HG02938 (cell line): ENCODE data around the gene CAPN9.
"Not testable (repeated sequence)": the region's sequence is repeated elsewhere in the genome, so short reads cannot be mapped to it uniquely, and the experiment has no call there.

Experiments used
- ATAC-seq: cut with Tn5 transposase; IDR thresholded peaks from one replicate; pipeline ENCODE4 v1.9.1; 2021; ENCODE audit warnings: mild to moderate bottlenecking, moderate library complexity; ENCODE audit not compliant: unreplicated experiment

CAPN9 gene

DNA sequence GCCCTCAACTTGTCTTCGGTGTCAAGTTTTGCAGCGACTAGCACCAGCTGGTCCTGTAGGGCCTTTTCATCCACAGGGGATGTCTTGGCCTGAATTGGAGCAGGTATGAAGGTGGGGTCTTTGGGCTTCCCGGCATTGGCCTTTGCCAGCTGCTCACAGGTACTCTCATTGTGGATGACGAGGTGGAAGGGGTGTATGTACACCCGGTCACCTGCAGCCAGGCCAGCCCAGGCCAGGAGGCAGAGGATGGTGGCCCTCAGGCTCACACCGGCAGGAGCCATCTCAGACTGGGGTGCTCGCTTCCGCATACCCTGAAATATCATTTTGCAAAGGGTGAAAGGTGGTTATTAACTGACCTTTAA, 36.7 kb upstream of the CAPN9 start:
- ATAC-seq, result no peak

- ATAC-seq, result no peak
Observed at GRCh38 chr1:230711245-230711644, 35.9 kb upstream of the CAPN9 start.

GRCh38 chr1:230712470-230712942, 34.7 kb upstream of the CAPN9 start:
- ATAC-seq, result no peak

GRCh38 chr1:230713138-230713537, 34.0 kb upstream of the CAPN9 start:
- no peak for ATAC-seq

- no peak for ATAC-seq
Observed at GRCh38 chr1:230713547-230713914, 33.7 kb upstream of the CAPN9 start.

DNA sequence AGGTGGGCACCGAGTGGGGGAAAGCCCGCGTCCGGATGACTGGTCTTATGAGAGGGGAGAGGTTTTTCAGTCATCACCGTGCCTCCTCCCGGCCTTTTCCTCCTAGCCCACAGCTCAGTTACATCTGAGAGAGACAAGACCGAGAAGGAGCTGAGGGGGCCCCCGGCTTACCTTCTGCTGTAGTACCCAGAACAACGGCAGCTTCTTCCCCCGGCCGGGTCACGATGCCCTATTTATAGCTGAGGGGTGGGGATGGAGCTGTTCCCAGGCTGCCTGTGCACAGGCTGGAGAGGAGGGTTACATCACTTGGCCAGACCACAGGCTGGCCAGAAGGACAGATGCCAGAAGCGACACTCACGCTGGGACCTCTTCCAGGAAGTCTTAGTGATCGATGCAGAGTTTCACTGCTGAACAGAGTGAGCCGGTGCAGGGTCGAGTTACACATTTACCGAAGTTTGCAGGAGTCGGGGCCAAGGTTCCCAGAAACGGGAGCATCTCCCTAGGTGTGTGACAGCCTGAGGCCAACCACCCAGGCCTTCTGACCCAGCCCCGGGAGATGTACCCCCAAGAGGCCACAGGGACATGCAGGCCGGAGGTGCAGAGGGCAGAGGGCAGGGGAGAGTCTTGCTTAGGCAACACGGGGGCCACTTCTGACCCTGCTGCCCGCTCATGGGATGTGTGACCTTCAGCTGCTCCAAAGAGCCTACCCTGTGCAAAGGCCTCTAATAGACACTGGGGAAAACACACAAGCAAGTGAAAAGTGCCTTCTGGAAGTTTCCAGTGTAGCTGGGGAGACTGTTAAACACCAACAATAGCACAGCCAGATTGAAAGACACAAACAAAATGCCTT, 33.0 kb upstream of the CAPN9 start, which contains the start of gene AGT:
AGT (minus strand) TSS at position 208 of the 850 bp plus-strand sequence. CDS start 3,299 bp downstream, outside the sequence.
- no peak for ATAC-seq

GRCh38 chr1:230715510-230715909, 31.7 kb upstream of the CAPN9 start:
- ATAC-seq, result no peak

DNA sequence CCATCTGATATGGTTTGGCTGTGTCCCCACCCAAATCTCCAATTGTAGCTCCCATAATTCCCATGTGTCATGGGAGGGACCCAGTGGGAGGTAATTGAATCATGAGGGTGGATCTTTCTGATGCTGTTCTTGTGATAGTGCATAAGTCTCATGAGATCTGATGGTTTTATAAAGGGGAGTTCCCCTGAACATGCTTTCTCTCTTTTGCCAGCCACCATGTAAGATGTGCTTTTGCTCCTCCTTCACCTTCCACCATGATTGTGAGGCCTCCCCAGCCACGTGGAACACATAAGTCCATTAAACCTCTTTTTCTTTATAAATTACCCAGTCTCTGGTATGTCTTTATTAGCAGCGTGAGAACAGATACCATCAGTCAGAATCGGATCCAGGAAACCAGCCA, 30.7 kb upstream of the CAPN9 start:
- ATAC-seq, result not testable (repeated sequence)

DNA sequence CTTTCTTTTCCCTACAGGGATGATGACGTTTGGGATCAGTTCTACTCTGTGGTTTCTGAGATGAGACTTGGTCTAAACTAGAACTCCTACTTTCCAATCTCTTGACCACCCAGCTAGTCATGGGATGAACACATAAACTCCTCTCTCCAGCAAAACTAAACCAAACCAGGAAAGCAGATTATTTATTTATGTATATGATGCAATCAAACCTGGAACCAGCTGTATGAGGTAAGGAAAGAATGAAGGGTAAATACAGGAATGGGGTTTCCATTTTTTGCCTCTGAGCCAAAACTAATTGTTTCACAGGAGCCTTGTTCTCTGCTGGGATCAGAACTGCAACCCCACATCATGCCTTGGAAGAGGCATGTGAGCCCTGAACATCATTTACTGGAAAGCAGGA, 29.9 kb upstream of the CAPN9 start:
- no peak for ATAC-seq

- ATAC-seq, result not testable (repeated sequence)
Observed at GRCh38 chr1:230721849-230722522, 25.2 kb upstream of the CAPN9 start.

DNA sequence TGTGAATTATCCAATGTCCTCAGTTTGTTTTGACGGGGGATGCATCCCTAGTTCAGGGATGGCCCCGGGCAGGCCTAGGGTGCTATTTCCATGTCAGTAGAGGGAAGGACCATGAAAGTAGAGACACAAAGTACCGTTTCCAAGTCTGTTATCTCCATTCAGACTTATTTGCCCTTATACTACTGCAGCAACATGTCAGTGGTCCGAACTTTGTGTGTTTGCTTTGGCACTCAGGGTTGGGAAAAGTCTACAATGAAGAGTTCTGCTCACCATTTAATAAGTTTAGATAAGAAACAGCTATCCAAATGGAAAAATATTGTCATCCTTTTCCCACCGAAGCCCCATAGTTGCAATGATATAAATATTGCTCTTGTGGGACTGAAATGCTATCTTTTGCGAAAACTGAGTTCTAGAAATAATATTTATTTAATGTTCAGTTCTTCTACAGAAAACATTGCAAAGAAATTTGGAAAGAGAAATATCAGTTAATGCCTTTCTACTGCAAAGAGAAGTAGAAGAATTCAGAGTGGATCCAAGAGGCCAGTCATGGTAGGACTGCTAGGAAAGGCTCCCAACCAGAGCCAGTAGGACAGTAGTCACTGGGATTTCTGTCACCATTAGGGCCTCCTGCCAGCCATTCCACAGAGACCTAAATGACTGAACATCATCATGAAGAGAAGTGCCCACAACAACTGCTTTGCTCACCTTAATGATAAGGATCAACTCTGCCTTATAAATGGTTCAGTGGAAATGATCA, 21.8 kb upstream of the CAPN9 start:
- no peak for ATAC-seq

- no peak for ATAC-seq
Observed at GRCh38 chr1:230728710-230729392, 18.3 kb upstream of the CAPN9 start.

- ATAC-seq, result no peak
Observed at GRCh38 chr1:230730977-230731376, 16.2 kb upstream of the CAPN9 start.

GRCh38 chr1:230735447-230735846, 11.7 kb upstream of the CAPN9 start:
- no peak for ATAC-seq

- ATAC-seq, result no peak
Observed at GRCh38 chr1:230737622-230738262, 9.4 kb upstream of the CAPN9 start.

- no peak for ATAC-seq
Observed at GRCh38 chr1:230739564-230740290, 7.5 kb upstream of the CAPN9 start.

- no peak for ATAC-seq
Observed at GRCh38 chr1:230743899-230744298, 3.3 kb upstream of the CAPN9 start.

GRCh38 chr1:230744382-230744781, 2.8 kb upstream of the CAPN9 start:
- ATAC-seq, result no peak

GRCh38 chr1:230745071-230745470, 2.1 kb upstream of the CAPN9 start:
- no peak for ATAC-seq

- ATAC-seq, result no peak
Observed at GRCh38 chr1:230746617-230747016, 571 bp upstream of the CAPN9 start.
